Psoas muscle (tissue), 8 donors: ENCODE measurements around the gene LILRA2. TPM values are rescaled to one million over a fixed set of nuclear protein-coding genes. Genes with fewer than 3 reads are reported as not detected.

Experiments used
- ATAC-seq, 4 donors: fragments of 200-7000 bp; cut with Tn5 transposase; one replicate each; pipeline ENCODE4 v1.9.1; 2020; ENCODE audit warnings: moderate library complexity in 3 of 4, mild to moderate bottlenecking in 2 of 4
- DNase-seq, 2 donors: peaks; one replicate each; pipeline ENCODE4 v3.0.0-alpha.2; 2020
- H3K27ac ChIP-seq: fragments of 200-600 bp; one replicate; pipeline ENCODE4 v1.8.0; 2022
- H3K27me3 ChIP-seq, 3 donors: fragments of 200-600 bp in 1 of 3; one replicate each; pipeline versions ENCODE4 v1.6.1 to v1.8.0; 2013 to 2022; ENCODE audit warnings: low read length in 2 of 3, mild to moderate bottlenecking in 2 of 3, moderate library complexity in 1 of 3; ENCODE audit not compliant: insufficient read depth in 3 of 3
- H3K36me3 ChIP-seq, 2 donors: fragments of 200-600 bp in 1 of 2; one replicate each; pipeline versions ENCODE4 v1.6.1 to v1.8.0; 2013 to 2022; ENCODE audit warnings: low read depth in 1 of 2, mild to moderate bottlenecking in 1 of 2, moderate library complexity in 1 of 2; ENCODE audit not compliant: insufficient read depth in 1 of 2
- H3K4me1 ChIP-seq: fragments of 200-600 bp; one replicate; pipeline ENCODE4 v1.8.0; 2022
- H3K4me3 ChIP-seq: fragments of 200-600 bp; one replicate; pipeline ENCODE4 v1.8.0; 2022; ENCODE audit warnings: mild to moderate bottlenecking
- H3K9me3 ChIP-seq: fragments of 200-600 bp; one replicate; pipeline ENCODE4 v1.8.0; 2022
- WGBS, 3 donors: extraction: QIAGEN DNeasy Blood & Tissue Kit; methylation state at CpG; one replicate each; pipeline versions ENCODE4 v1.1.6 to v1.1.7; 2013; 5-methylcytosine and 5-hydroxymethylcytosine counted together
- intact Hi-C, 2 donors: fragments of 100-400 bp; cut with DNase I; formaldehyde crosslinking; loops; one replicate each; pipeline versions ENCODE4 v1.11.0 to v1.14.2; 2022
- polyA plus RNA-seq, 3 donors: library from polyadenylated mRNA; stranded (reverse); fragments of 200-250 nt; gene quantifications; one replicate each; pipeline ENCODE4 v1.2.3, GENCODE V29; 2013
- total RNA-seq, 4 donors: library from RNA; stranded (reverse); fragmentation: NEBNext Ultra II Directional in 2 of 4; extraction: Animal tissue kit (Norgen Biotek cat#: 25700) in 2 of 4; gene quantifications; one replicate each; pipeline versions ENCODE4 v1.2.1 to v1.2.4, GENCODE V29; 2021 to 2023
- TF ChIP-seq, protein P1 (sequence below): fragments of 200-600 bp; IDR thresholded peaks from one replicate; pipeline ENCODE4 v1.8.0; 2022; ENCODE audit warnings: antibody characterized with exemption
- donor health status: healthy with polysubstance abuse.
- donor health status: DM: no; HTN: no; CAD: no; lungs with moderate emphysema.
- donor health status: Bipolar disorder and iron deficiency.
- donor health status: healthy.
- donor health status: DM: yes; HTN: yes; CAD: no.
- donor health status: DM: no; HTN: no; CAD: no.
- donor health status: DM: no; HTN: no; CAD: no.
- donor health status: DM: yes; HTN: yes; CAD: no.

Gene LILRA2
- total and polyA plus RNA-seq, 7 donors: 0.25 to 1.8 (median 0.68) TPM

GRCh38 chr19:54551950-54552912 is 21.4 kb upstream of the LILRA2 start:
- H3K4me1 ChIP-seq: no peaks in the 10 kb centered on the region
- 72 to 76% (median 72%) methylated on average over 22 of the region's 22 CpGs for WGBS, 3 donors
- no peaks in the 10 kb centered on the region for H3K36me3 ChIP-seq
- H3K9me3 ChIP-seq: no peaks in the 10 kb centered on the region
- DNase-seq: peak; percentile 30 to 60
- no peak overlapping the region for H3K4me3 ChIP-seq
- no peak for ATAC-seq
- peaks cover 0 to 3% (median 0%) of the 10 kb centered on the region in 3 donors for H3K27me3 ChIP-seq
- intact Hi-C loops: no loop called here
- H3K27ac ChIP-seq: no peak overlapping the region
- TF ChIP-seq, protein P1, sequence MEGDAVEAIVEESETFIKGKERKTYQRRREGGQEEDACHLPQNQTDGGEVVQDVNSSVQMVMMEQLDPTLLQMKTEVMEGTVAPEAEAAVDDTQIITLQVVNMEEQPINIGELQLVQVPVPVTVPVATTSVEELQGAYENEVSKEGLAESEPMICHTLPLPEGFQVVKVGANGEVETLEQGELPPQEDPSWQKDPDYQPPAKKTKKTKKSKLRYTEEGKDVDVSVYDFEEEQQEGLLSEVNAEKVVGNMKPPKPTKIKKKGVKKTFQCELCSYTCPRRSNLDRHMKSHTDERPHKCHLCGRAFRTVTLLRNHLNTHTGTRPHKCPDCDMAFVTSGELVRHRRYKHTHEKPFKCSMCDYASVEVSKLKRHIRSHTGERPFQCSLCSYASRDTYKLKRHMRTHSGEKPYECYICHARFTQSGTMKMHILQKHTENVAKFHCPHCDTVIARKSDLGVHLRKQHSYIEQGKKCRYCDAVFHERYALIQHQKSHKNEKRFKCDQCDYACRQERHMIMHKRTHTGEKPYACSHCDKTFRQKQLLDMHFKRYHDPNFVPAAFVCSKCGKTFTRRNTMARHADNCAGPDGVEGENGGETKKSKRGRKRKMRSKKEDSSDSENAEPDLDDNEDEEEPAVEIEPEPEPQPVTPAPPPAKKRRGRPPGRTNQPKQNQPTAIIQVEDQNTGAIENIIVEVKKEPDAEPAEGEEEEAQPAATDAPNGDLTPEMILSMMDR: no peak

DNA sequence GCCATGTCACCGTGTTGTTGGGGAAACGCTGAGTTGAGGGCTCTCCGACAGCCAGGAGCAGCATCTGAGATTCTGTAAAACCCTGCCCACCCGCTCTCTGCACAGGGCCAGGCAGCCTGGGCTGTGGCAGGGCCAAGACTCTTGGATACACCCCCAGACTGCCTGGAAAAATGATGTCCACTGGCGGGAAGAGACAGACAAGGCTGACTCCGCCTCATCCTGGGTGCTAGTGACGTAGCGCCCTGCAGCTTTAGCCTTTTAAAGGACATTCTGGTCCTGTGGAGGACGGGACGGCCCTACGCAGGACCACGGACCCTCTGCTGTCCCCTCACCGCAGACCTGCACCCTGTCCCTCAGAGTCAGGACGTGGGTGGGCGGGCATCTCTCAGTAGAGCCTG is 20.7 kb upstream of the LILRA2 start:
- WGBS, 3 donors: 83 to 84% (median 84%) methylated on average over 15 of the region's 15 CpGs
- Histone ChIP-seq H3K27ac (no peak overlapping the region), H3K36me3 (no peaks in the 10 kb centered on the region), H3K27me3 (peaks cover 0 to 3% (median 0%) of the 10 kb centered on the region in 3 donors), H3K4me3 (no peak overlapping the region), H3K9me3 (no peaks in the 10 kb centered on the region), H3K4me1 (no peaks in the 10 kb centered on the region)
- ATAC-seq: no peak
- DNase-seq: no peak
- TF ChIP-seq, protein P1: no peak
- intact Hi-C loops: no loop called here

GRCh38 chr19:54554006-54554405 is 19.6 kb upstream of the LILRA2 start:
- 61 to 88% (median 75%) methylated on average over 10 of the region's 10 CpGs for WGBS, 3 donors
- DNase-seq: no peak

DNA sequence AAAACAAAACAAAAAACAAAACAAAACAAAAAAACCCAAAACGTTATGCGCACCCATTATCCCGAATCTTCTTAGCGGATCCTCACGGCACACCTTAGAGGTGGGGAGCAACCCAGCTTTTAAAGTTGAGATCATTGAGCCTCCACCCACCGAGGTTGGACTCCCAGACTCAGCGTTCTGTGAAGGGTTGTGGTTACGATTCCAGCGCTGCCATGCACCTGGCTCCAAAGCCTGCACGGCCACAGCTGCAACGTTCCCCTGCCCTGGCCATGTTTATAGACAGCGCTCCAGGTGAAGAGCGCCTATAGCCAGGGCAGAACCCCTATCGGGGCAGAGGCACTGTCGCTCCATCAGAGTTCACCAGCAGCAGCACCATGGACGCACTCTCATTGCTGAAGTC is 18.7 kb upstream of the LILRA2 start:
- no peak for ATAC-seq
- WGBS, 3 donors: 87% methylated on average over 16 of the region's 16 CpGs

More at GRCh38 chr19:54554006-54554405, 19.6 kb upstream of the LILRA2 start:
- TF ChIP-seq, protein P1: no peak
- H3K27ac ChIP-seq: no peak overlapping the region
- H3K9me3 ChIP-seq: no peaks in the 10 kb centered on the region
- ATAC-seq: no peak
- no peaks in the 10 kb centered on the region for H3K36me3 ChIP-seq
- H3K4me3 ChIP-seq: no peak overlapping the region
- peaks cover 0 to 3% (median 0%) of the 10 kb centered on the region in 3 donors for H3K27me3 ChIP-seq
- no peaks in the 10 kb centered on the region for H3K4me1 ChIP-seq
- intact Hi-C loops: no loop called here

More for the DNA sequence above, 18.7 kb upstream of the LILRA2 start:
- no peak for DNase-seq
- no peaks in the 10 kb centered on the region for H3K36me3 ChIP-seq
- H3K9me3 ChIP-seq: peaks cover under 1% of the 10 kb centered on the region
- peaks cover 0 to 3% (median 0%) of the 10 kb centered on the region in 3 donors for H3K27me3 ChIP-seq
- intact Hi-C loops: no loop called here
- no peaks in the 10 kb centered on the region for H3K4me1 ChIP-seq
- no peak overlapping the region for H3K4me3 ChIP-seq
- H3K27ac ChIP-seq: no peak overlapping the region
- TF ChIP-seq, protein P1: no peak
